Measurements from ENCODE around the gene DGKG. TPM values are rescaled to one million over a fixed set of nuclear protein-coding genes. Genes with fewer than 3 reads are reported as not detected.

Gene DGKG
- total and polyA plus RNA-seq, 9 of the 15 experiments (the other 6 are each of a cell fraction or from before 2014, with no cell fraction given): 0.01 to 0.36 (median 0.15) TPM

- BruUV-seq (replicated peaks): no TSS peak
- FAIRE-seq: no peak
- ATAC-seq: no peak; the same call in 1 of the 3 replicates
These were observed 240.1 kb downstream of the DGKG start for GRCh38 chr3:186121968-186122367.

More at GRCh38 chr3:186121968-186122367, 240.1 kb downstream of the DGKG start:
- 4% methylated on average over 2 of the region's 2 CpGs for WGBS (ENCODE audit: insufficient coverage, low coverage, missing lambda C conversion rate)
- Histone ChIP-seq H3K36me3 (ENCODE audit: control insufficient read depth, insufficient read depth, low read length) (no peaks in the 10 kb centered on the region), H3K4me2 (ENCODE audit: insufficient read depth, low read length) (no peak overlapping the region), H3K9me3 (replicated peaks; ENCODE audit: control insufficient read depth, insufficient read depth, low read depth, low read length) (no peaks in the 10 kb centered on the region), H3K4me1 (replicated peaks in 1 of 2; ENCODE audit: control insufficient read depth in 2 of 2, insufficient read depth in 2 of 2, low read length in 2 of 2) (no peaks in the 10 kb centered on the region), H3K79me2 (ENCODE audit: control insufficient read depth, insufficient read depth, low read length) (no peaks in the 10 kb centered on the region), H2AFZ (ENCODE audit: low read depth, low read length) (no peak overlapping the region), H3K27me3 (ENCODE audit: control insufficient read depth in 2 of 2, insufficient read depth in 2 of 2, low read length in 2 of 2) (peaks cover 11 to 57% of the 10 kb centered on the region in 2 experiments), H3K9me1 (ENCODE audit: control insufficient read depth, insufficient read depth, low read length) (no peaks in the 10 kb centered on the region), H3K9ac (ENCODE audit: insufficient read depth in 1 of 2, low read depth in 2 of 2, low read length in 2 of 2) (no peak overlapping the region), H3K27ac (ENCODE audit: extremely low read depth, low read depth, low read length) (no peak overlapping the region), H4K20me1 (replicated peaks; ENCODE audit: control insufficient read depth, insufficient read depth, low read length) (no peaks in the 10 kb centered on the region), H3K4me3 (no peak overlapping the region)
- intact Hi-C loops (cut with micrococcal nuclease) (no loop called here), in situ Hi-C loops (cut with MboI) (no loop called here)
- no peak for TF ChIP-seq SMAD2 (IDR thresholded peaks at IDR 0.05; ENCODE audit: low read depth, low read length)
- no peak for TF ChIP-seq TEAD4 (IDR thresholded peaks at IDR 0.05; ENCODE audit: low read length)
- TF ChIP-seq TEAD4 (CRISPR knock-in tag; IDR thresholded peaks at IDR 0.05; ENCODE audit: borderline replicate concordance): no peak
- TF ChIP-seq NFRKB (IDR thresholded peaks at IDR 0.05; ENCODE audit: low read depth): no peak
- TF ChIP-seq ZFX (CRISPR knock-in tag; IDR thresholded peaks at IDR 0.05): no peak
- TF ChIP-seq SP2 (IDR thresholded peaks at IDR 0.05; ENCODE audit: extremely low read depth, low read depth, low read length, poor library complexity, severe bottlenecking): no peak
- no peak for TF ChIP-seq ETS2 (tag; IDR thresholded peaks at IDR 0.05; ENCODE audit: borderline replicate concordance, poor library complexity, severe bottlenecking)
- TF ChIP-seq KDM2B (CRISPR knock-in tag; IDR thresholded peaks at IDR 0.05): no peak
- no peak for TF ChIP-seq E2F8 (IDR thresholded peaks at IDR 0.05; ENCODE audit: low read depth, partially characterized antibody)
- TF ChIP-seq BRD9 (IDR thresholded peaks at IDR 0.05; ENCODE audit: low read depth, partially characterized antibody): no peak
- TF ChIP-seq RB1 (IDR thresholded peaks at IDR 0.05; ENCODE audit: low read depth): no peak
- no peak for TF ChIP-seq KDM1A (IDR thresholded peaks at IDR 0.05)
- no peak for TF ChIP-seq USF1 (CRISPR knock-in tag; IDR thresholded peaks at IDR 0.05)
- CTCF ChIA-PET (ENCODE audit: low intra/inter-chr PET ratio): no interaction called here
- DNase-seq (ENCODE audit: extremely low read depth in 1 of 4, low spot score in 3 of 4): no peak
- POLR2A ChIA-PET: interaction anchor here (0.6 to 1.1 kb wide), 4 partner anchors 11 to 95 kb away, joined by 3 to 4 read pairs (median 3); partner anchors contain the start of gene ETV5
